HCT116 (cell line): ENCODE measurements around the gene OGA. TPM values are rescaled to one million over a fixed set of nuclear protein-coding genes. Genes with fewer than 3 reads are reported as not detected.

Experiments
- ATAC-seq: fragments of 200-7000 bp; cut with Tn5 transposase; 2 replicates; pipeline ENCODE4 v1.9.1; 2020; ENCODE audit warnings: mild to moderate bottlenecking, moderate library complexity
- BruUV-seq: library from RNA; stranded (reverse); fragments of 400-500 nt; replicated peaks from 2 replicates; lab custom pipeline; 2021; lab: Mats Ljungman, UMichigan
- CTCF ChIA-PET: fragments of 300-600 bp; sonication (Branson Sonifier 250); formaldehyde crosslinking; loops from one replicate; lab custom pipeline; 2021; ENCODE audit warnings: antibody characterized with exemption; lab: Charles Lee
- POLR2A ChIA-PET: fragments of 300-600, 350-600 bp; sonication (Branson Sonifier 250); formaldehyde crosslinking; loops from one replicate; lab custom pipeline; 2021; ENCODE audit warnings: antibody characterized with exemption; lab: Charles Lee
- RAD21 ChIA-PET, 2 experiments: fragments of 300-600 bp; sonication (Branson Sonifier 250); formaldehyde crosslinking; loops; one replicate each; lab custom pipeline; 2023; ENCODE audit warnings: low total read pairs in 2 of 2; ENCODE audit not compliant: uncharacterized antibody in 2 of 2, unreplicated experiment in 2 of 2, low non-redundant PET in 1 of 2; lab: Charles Lee
- DNase-seq: peaks from one replicate; pipeline ENCODE4 v3.0.0-alpha.2; 2010; ENCODE audit warnings: low read depth, low spot score
- H2AFZ ChIP-seq: fragments of 200-600 bp; shearing (Covaris generic), sonication (generic); 2 replicates; pipeline ENCODE4 v1.6.1; 2017; ENCODE audit warnings: low read depth, mixed run types, mixed read lengths, antibody characterized with exemption, low read length; ENCODE audit not compliant: poor library complexity, severe bottlenecking
- H3K27ac ChIP-seq: 2 replicates; pipeline ENCODE4 v1.5.1; 2012; ENCODE audit warnings: low read depth, low read length
- H3K27me3 ChIP-seq: fragments of 200-600 bp; sonication (generic); 2 replicates; pipeline ENCODE4 v1.6.1; 2016; ENCODE audit warnings: mixed run types, low read length, mixed read lengths; ENCODE audit not compliant: insufficient read depth
- H3K36me3 ChIP-seq, 2 experiments: fragments of 200-500 bp in 1 of 2; fragments of 200-600 bp in 1 of 2; sonication (Bioruptor generic) in 1 of 2; sonication (generic) in 1 of 2; 2 replicates each; pipeline versions ENCODE4 v1.5.1 to v1.6.1; 2014 to 2016; ENCODE audit warnings: low read length in 2 of 2, inconsistent platforms in 1 of 2, mixed read lengths in 1 of 2, mixed run types in 1 of 2; ENCODE audit not compliant: insufficient read depth in 2 of 2, control insufficient read depth in 1 of 2
- H3K4me1 ChIP-seq, 2 experiments: fragments of 200-600 bp in 1 of 2; sonication (generic) in 1 of 2; 2 replicates each; pipeline versions ENCODE4 v1.5.1 to v1.6.1; 2012 to 2017; ENCODE audit warnings: low read length in 2 of 2, inconsistent platforms in 1 of 2, mild to moderate bottlenecking in 1 of 2, mixed read lengths in 1 of 2, mixed run types in 1 of 2, moderate library complexity in 1 of 2; ENCODE audit not compliant: insufficient read depth in 2 of 2, control insufficient read depth in 1 of 2
- H3K4me2 ChIP-seq: fragments of 200-600 bp; sonication (generic); 2 replicates; pipeline ENCODE4 v1.6.1; 2017; ENCODE audit warnings: mixed run types, low read length, mixed read lengths
- H3K4me3 ChIP-seq, 2 experiments: fragments of 200-600 bp in 1 of 2; sonication (generic) in 1 of 2; replicated peaks in 1 of 2; 2 replicates each; pipeline ENCODE4 v1.5.1; 2011 to 2016; ENCODE audit warnings: low read length in 2 of 2, control low read depth in 1 of 2, low read depth in 1 of 2, mild to moderate bottlenecking in 1 of 2, mixed read lengths in 1 of 2, mixed run types in 1 of 2
- H3K79me2 ChIP-seq: fragments of 200-600 bp; sonication (generic); 2 replicates; pipeline ENCODE4 v1.6.1; 2017; ENCODE audit warnings: mild to moderate bottlenecking, mixed run types, low read length, moderate library complexity, mixed read lengths; ENCODE audit not compliant: insufficient read depth
- H3K9ac ChIP-seq: fragments of 200-600 bp; sonication (generic); 2 replicates; pipeline ENCODE4 v1.6.1; 2016; ENCODE audit warnings: low read length, mixed read lengths
- H3K9me2 ChIP-seq: fragments of 200-600 bp; sonication (generic), shearing (Covaris generic); 2 replicates; pipeline ENCODE4 v1.6.1; 2017; ENCODE audit warnings: mixed run types, mild to moderate bottlenecking, moderate library complexity; ENCODE audit not compliant: insufficient read depth
- H3K9me3 ChIP-seq, 2 experiments: fragments of 200-500 bp in 1 of 2; fragments of 200-600 bp in 1 of 2; sonication (Bioruptor generic) in 1 of 2; sonication (generic) in 1 of 2; 2 replicates each; pipeline ENCODE4 v1.6.1; 2014 to 2017; ENCODE audit warnings: low read length in 2 of 2, mixed read lengths in 2 of 2, inconsistent platforms in 1 of 2, low read depth in 1 of 2, mild to moderate bottlenecking in 1 of 2, mixed run types in 1 of 2, moderate library complexity in 1 of 2; ENCODE audit not compliant: control insufficient read depth in 1 of 2, insufficient read depth in 1 of 2
- H4K20me1 ChIP-seq: fragments of 200-600 bp; sonication (generic), shearing (Covaris generic); 2 replicates; pipeline ENCODE4 v1.6.1; 2017; ENCODE audit warnings: mixed run types, mild to moderate bottlenecking, moderate library complexity; ENCODE audit not compliant: insufficient read depth
- EGR1 ChIP-seq: IDR thresholded peaks from 2 replicates; pipeline ENCODE4 v1.6.1; 2012; ENCODE audit warnings: low read depth
- ELF1 ChIP-seq: IDR thresholded peaks from 2 replicates; pipeline ENCODE4 v1.6.1; 2012; ENCODE audit warnings: low read depth, borderline replicate concordance
- EZH2 ChIP-seq: fragments of 200-600 bp; sonication (generic); IDR thresholded peaks from 2 replicates; pipeline ENCODE4 v1.6.1; 2017; ENCODE audit warnings: antibody characterized with exemption, mixed run types
- EZH2phosphoT487 ChIP-seq: fragments of 200-600 bp; IDR thresholded peaks from 2 replicates; pipeline ENCODE4 v1.6.1; 2018; ENCODE audit warnings: antibody characterized with exemption, borderline replicate concordance
- SIN3A ChIP-seq: IDR thresholded peaks from 2 replicates; pipeline ENCODE4 v1.6.1; 2012; ENCODE audit warnings: low read depth
- TCF7L2 ChIP-seq: IDR thresholded peaks from 2 replicates; pipeline ENCODE4 v1.7.0; 2011; ENCODE audit warnings: borderline replicate concordance, inconsistent platforms; ENCODE audit not compliant: insufficient read depth, insufficient read length; ENCODE audit errors: extremely low read depth
- ZBTB33 ChIP-seq: IDR thresholded peaks from 2 replicates; pipeline ENCODE4 v1.6.1; 2011; ENCODE audit warnings: mild to moderate bottlenecking, low read length, moderate library complexity; ENCODE audit not compliant: insufficient replicate concordance; ENCODE audit errors: extremely low read depth
- intact Hi-C: fragments of 100-400 bp; cut with micrococcal nuclease; formaldehyde crosslinking; loops from 2 replicates; pipeline ENCODE4 v1.10.0; 2022
- total RNA-seq: library from RNA; stranded (reverse); gene quantifications from one replicate; pipeline ENCODE4 v1.2.1, GENCODE V29; 2021; ENCODE audit not compliant: unreplicated experiment

OGA gene
- total RNA-seq, 1 experiment from 2014 or later, result 127 TPM

GRCh38 chr10:101777619-101778145, 40.6 kb downstream of the OGA start:
- no peaks in the 10 kb centered on the region for H3K9me2 ChIP-seq
- H3K36me3 ChIP-seq, result peaks cover 0 to 28% of the 10 kb centered on the region in 2 experiments; a peak in 1 of 4 replicates
- TF ChIP-seq ELF1 (no peak), EGR1 (no peak), EZH2phosphoT487 (no peak), ZBTB33 (no peak), SIN3A (no peak), EZH2 (no peak), TCF7L2 (no peak)
- DNase-seq (no peak), ATAC-seq (no peak)
- BruUV-seq, result no TSS peak
- H3K9me3 ChIP-seq, result no peaks in the 10 kb centered on the region
- H3K9ac ChIP-seq, result no peak overlapping the region
- peaks cover 36% of the 10 kb centered on the region for H3K79me2 ChIP-seq
- peaks cover 19 to 30% of the 10 kb centered on the region in 2 experiments for H3K4me1 ChIP-seq
- ChIA-PET CTCF (interaction anchor here (1.7 kb wide), 1 partner anchor 175 kb away, joined by 6 read pairs; no protein-coding TSS in a partner anchor), POLR2A (no interaction called here), RAD21 (no interaction called here)
- intact Hi-C loops, result no loop called here
- no peak overlapping the region for H2AFZ ChIP-seq
- no peak overlapping the region for H3K4me2 ChIP-seq
- H3K27me3 ChIP-seq, result no peaks in the 10 kb centered on the region
- no peak overlapping the region for H3K4me3 ChIP-seq
- no peak overlapping the region for H3K27ac ChIP-seq
- peaks cover 3% of the 10 kb centered on the region; the same call in 1 of the 2 replicates for H4K20me1 ChIP-seq
